Measurements from ENCODE around the gene TMTC4. TPM values are rescaled to one million over a fixed set of nuclear protein-coding genes. Genes with fewer than 3 reads are reported as not detected.

TMTC4 gene
- total RNA-seq, 1 donor from 2014 or later = 25.8 TPM

- Histone ChIP-seq H3K36me3 (no peaks in the 10 kb centered on the region), H3K4me1 (peaks cover 10% of the 10 kb centered on the region), H3K27ac (peak overlapping the region; percentile 53), H3K27me3 (no peaks in the 10 kb centered on the region), H3K4me3 (no peak overlapping the region), H3K9me3 (no peaks in the 10 kb centered on the region)
- intact Hi-C loops (cut with DNase I) = no loop called here
- peak in 1 of 2 donors; percentile 89 for DNase-seq (ENCODE audit: extremely low spot score in 2 of 2)
- TF ChIP-seq POLR2AphosphoS5 (IDR thresholded peaks at IDR 0.05; ENCODE audit: insufficient read depth in 1 of 2, low read depth in 1 of 2) = peak; percentile 38 to 47
- TF ChIP-seq, protein P1, sequence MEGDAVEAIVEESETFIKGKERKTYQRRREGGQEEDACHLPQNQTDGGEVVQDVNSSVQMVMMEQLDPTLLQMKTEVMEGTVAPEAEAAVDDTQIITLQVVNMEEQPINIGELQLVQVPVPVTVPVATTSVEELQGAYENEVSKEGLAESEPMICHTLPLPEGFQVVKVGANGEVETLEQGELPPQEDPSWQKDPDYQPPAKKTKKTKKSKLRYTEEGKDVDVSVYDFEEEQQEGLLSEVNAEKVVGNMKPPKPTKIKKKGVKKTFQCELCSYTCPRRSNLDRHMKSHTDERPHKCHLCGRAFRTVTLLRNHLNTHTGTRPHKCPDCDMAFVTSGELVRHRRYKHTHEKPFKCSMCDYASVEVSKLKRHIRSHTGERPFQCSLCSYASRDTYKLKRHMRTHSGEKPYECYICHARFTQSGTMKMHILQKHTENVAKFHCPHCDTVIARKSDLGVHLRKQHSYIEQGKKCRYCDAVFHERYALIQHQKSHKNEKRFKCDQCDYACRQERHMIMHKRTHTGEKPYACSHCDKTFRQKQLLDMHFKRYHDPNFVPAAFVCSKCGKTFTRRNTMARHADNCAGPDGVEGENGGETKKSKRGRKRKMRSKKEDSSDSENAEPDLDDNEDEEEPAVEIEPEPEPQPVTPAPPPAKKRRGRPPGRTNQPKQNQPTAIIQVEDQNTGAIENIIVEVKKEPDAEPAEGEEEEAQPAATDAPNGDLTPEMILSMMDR (IDR thresholded peaks at IDR 0.05) = no peak
Observed at GRCh38 chr13:100560498-100561157, 114.0 kb downstream of the TMTC4 start.

- Histone ChIP-seq H3K27me3 (no peaks in the 10 kb centered on the region), H3K4me3 (no peak overlapping the region), H3K4me1 (peaks cover 10% of the 10 kb centered on the region), H3K36me3 (no peaks in the 10 kb centered on the region), H3K9me3 (no peaks in the 10 kb centered on the region), H3K27ac (peak overlapping the region; percentile 53)
- DNase-seq (ENCODE audit: extremely low spot score in 2 of 2) = peak in 1 of 2 donors; percentile 65
- TF ChIP-seq, protein P1 (IDR thresholded peaks at IDR 0.05) = no peak
- TF ChIP-seq POLR2A (IDR thresholded peaks at IDR 0.05) (no peak), POLR2AphosphoS5 (IDR thresholded peaks at IDR 0.05; ENCODE audit: insufficient read depth in 1 of 2, low read depth in 1 of 2) (no peak)
- intact Hi-C loops (cut with DNase I) = loop anchor here (10.0 kb wide), 1 partner anchor 105 kb away; no protein-coding TSS in a partner anchor
Observed at GRCh38 chr13:100559886-100560285, 114.7 kb downstream of the TMTC4 start.

Other genes starting within 250 kb of the TMTC4 start
- gene GGACT, start 86.0 kb downstream of the TMTC4 start, total RNA-seq = 4.7 TPM

Measured in vagina (tissue), 2 donors.